NCI-H146 treated with DMSO at 0.1 percent for 48 hours (cell line): ENCODE measurements around the gene TLR8.
"Not testable (repeated sequence)": the region's sequence is repeated elsewhere in the genome, so short reads cannot be mapped to it uniquely, and the experiment has no call there.

ENCODE experiments used
- DNase-seq: peaks from one replicate; lab custom pipeline; 2025; ENCODE audit not compliant: unreplicated experiment; lab: John Stamatoyannopoulos, UW

Gene TLR8

GRCh38 chrX:12946406-12946805 is 40.0 kb downstream of the TLR8 start:
- DNase-seq = no peak

- peak; percentile 90 for DNase-seq
These were observed 40.6 kb downstream of the TLR8 start for GRCh38 chrX:12946838-12947544.

GRCh38 chrX:12947545-12948235 is 41.3 kb downstream of the TLR8 start:
- DNase-seq = peak; percentile 73

DNA sequence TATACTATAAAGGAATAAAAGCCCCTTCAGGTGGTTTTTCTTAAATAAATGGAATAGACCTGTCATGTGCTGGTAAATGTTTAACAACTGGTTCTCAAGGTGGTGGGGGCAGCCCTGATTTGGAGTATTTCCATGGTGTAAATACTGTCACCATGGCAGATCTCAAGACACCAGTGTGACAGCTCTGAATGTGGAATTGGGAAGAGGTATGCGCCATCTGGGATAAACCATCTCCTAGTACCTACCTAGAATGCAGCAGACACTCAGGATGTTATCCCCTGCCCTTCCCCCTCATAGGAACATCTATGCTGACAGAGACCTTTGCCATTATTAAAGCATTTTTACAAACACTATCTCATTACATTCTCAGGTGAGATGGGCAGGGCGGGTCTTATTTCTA is 42.1 kb downstream of the TLR8 start:
- no peak for DNase-seq

- DNase-seq = no peak
These were observed 42.9 kb downstream of the TLR8 start for GRCh38 chrX:12949205-12949926.

DNA sequence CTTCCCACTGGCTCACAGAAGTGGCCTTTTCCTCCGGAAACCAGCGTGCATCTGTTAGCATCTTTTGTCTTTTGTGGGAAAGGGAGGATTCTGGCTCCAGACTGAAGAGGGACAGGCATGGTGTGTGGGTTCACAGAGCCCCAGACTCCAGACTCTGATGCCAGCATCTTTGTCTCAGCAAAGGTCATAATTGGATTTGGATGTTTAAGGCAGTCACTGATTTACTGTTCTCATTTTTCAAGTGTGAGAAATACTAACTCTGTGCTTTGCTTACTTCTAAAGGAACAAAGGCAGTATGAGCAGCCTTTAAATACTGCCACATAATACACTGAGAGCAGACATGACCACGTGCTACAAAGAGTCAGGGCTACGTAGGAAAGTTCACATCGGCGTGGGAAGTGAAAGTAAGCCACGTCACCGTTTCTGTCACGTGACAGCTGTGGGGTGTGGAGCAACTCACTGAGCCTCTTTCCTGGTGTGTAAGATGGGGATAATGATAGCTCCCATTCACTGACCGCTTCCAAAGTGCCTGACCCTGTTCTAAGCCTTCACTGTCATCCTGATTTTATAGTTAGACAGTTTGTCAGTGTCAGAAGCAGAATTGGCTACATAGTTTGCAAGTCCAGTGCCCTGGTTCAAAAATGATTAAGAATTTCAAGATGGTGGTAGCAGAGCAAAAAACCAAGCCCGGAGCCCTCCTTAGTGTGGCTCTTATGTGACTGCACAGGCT is 43.7 kb downstream of the TLR8 start:
- no peak for DNase-seq

- DNase-seq = no peak
These were observed 44.6 kb downstream of the TLR8 start for GRCh38 chrX:12950851-12951594.

DNA sequence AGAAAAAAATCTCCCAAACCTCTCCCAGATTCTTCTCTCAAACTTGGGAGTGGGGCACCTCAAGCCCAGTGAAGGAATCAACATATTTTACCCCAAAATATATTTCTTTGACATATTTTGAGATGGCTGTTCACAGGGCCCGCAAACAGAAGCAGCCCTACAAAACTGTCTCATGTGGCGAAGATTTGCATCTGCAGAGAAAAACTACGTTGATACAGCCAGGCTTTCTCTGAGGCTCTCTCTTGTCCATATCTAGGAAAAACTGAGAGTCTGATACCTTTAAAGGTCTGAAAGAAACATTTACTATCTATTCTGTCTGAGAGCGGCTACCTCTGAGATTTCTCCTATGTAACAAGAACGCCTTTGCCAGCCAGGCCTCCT is 45.2 kb downstream of the TLR8 start:
- DNase-seq = no peak

GRCh38 chrX:12953420-12953819 is 47.0 kb downstream of the TLR8 start:
- no peak for DNase-seq

- DNase-seq = no peak
These were observed 48.0 kb downstream of the TLR8 start for GRCh38 chrX:12954376-12954775.

DNA sequence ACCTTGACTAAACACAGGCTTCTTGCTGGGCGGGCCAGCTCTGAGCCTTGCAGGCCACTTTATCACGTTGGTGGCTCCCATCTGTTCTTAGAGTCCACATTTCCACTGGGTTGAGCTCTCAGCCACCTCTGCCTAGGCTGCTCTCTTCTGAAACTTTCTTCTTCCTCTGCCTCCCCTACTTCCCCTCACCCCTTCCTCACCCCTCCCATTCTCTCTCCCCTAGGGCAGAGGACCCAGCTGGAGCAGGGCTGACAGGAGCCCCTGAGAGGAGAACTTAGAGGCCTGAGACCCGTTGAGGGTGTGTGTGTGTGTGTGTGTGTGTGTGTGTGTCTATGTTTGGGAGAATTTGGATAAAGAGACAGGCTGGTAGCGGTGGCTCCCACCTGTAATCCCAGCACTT is 48.6 kb downstream of the TLR8 start:
- DNase-seq = no peak

GRCh38 chrX:12955882-12956703 is 49.7 kb downstream of the TLR8 start:
- no peak for DNase-seq

DNA sequence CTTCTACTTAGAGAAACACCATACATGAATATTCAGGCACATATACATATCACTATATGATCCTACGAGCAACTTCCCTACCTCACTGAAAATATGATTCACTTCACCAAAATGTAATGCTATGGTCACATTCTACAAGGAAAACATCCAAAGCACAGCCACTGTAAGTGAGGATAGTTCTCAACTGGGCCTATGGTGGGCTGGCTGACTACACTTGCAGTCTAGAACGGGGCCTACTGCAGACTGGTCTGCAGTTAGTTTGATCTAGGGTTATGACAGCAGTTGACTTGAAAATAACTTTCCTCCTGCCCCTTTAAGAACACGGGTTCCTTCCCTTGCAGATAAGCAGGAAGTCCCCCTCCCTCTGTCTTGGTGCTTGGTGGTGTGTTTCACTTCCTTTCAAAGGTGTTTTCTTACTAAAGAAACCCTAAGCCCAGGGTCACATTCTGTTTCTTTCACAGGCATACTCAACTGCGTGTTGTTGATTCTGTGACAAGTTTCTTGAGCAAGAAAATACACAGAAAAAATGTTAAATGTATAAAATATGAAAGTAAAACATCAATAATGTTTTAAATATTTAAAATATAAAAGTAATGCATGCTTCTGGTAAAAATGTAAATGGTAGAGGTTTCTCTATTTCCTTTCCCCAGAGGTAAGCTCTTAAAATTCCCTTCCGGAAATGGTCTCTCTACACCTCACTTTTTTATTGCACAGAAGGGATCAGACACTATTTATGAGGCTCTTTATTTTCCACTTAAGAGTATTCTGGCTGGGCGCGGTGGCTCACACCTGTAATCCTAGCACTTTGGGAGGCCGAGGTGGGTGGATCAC is 50.5 kb downstream of the TLR8 start:
- DNase-seq = no peak

- DNase-seq = no peak
These were observed 51.6 kb downstream of the TLR8 start for GRCh38 chrX:12958059-12958458.

DNA sequence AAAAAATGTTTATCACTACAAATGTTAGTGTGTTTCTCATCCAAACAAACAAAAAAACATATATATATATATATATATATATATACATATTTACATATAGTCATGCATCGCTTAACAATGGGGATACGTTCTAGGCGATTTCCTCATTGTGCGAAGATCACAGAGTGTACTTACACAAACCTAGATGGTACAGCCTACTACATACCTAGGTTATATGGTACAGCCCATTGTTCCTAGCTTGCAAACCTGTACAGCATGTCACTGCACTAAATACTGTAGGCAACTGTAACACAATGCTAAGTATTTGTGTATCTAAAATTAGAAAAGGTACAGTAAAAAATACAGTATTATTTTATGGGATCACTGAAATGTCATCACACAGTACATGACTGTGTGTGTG is 52.0 kb downstream of the TLR8 start:
- DNase-seq = no peak

DNA sequence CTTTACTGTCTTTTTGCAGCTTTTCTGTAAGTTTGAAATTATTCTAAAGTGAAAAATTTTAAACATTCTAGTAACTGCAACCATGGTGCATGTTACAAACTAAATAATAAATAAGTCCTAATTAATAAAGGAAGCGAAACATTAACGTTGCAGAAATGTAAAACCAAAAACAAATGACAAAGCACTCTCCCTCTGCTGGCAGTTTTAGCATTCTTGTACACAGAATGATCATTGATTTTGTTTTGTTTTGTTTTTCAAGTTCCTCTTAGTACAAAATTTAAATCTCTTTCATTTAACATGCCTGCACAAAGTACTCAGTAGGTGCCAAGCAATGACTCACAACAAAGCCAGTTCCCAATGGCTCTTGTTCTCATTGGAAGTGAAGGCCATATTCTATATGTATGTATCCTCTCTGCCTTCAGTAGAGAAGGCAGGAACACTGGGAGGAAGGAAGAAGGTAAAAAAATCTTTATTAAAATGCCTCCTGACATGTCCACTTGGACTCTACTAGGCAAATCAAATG is 54.8 kb downstream of the TLR8 start:
- no peak for DNase-seq

- no peak for DNase-seq
These were observed 55.7 kb downstream of the TLR8 start for GRCh38 chrX:12962041-12962504.

DNA sequence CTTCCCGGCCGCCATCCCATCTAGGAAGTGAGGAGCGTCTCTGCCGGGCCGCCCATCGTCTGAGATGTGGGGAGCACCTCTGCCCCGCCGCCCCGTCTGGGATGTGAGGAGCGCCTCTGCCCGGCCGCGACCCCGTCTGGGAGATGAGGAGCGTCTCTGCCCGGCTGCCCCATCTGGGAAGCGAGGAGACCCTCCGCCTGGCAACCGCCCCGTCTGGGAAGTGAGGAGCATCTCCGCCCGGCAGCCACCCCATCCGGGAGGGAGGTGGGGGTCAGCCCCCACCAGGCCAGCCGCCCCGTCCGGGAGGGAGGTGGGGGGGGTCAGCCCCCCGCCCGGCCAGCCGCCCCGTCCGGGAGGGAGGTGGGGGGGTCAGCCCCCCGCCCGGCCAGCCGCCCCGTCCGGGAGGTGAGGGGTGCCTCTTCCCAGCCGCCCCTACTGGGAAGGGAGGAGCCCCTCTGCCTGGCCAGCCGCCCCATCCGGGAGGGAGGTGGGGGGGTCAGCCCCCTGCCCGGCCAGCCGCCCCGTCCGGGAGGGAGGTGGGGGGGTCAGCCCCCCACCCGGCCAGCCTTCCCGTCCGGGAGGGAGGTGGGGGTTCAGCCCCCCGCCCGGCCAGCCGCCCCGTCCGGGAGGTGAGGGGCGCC is 56.9 kb downstream of the TLR8 start:
- DNase-seq = not testable (repeated sequence)
